H1 (cell line): ENCODE results near the gene SYP. TPM values are rescaled to one million over a fixed set of nuclear protein-coding genes. Genes with fewer than 3 reads are reported as not detected.

Source experiments
- CTCF ChIA-PET: fragments of 300-600 bp; sonication (Branson Sonifier 250); formaldehyde crosslinking; loops from one replicate; lab custom pipeline; 2021; ENCODE audit not compliant: partially characterized antibody; lab: Charles Lee
- POLR2A ChIA-PET: fragments of 300-600 bp; sonication (Branson Sonifier 250); formaldehyde crosslinking; loops from one replicate; lab custom pipeline; 2021; ENCODE audit warnings: inconsistent platforms; ENCODE audit not compliant: partially characterized antibody; lab: Charles Lee
- DNase-seq, 2 experiments: peaks; one replicate each; pipeline versions ENCODE4 v3.0.0 to v3.0.0-alpha.2; 2010 to 2022; ENCODE audit warnings: low spot score in 2 of 2, low read depth in 1 of 2, mixed read lengths in 1 of 2
- FAIRE-seq: peaks from 2 replicates; lab custom pipeline; 2011; peaks lifted over from hg19 to GRCh38; lab: Jason Lieb, UNC
- H2AFZ ChIP-seq: 2 replicates; pipeline ENCODE4 v1.8.1; 2012; ENCODE audit warnings: low read length, inconsistent platforms
- H2AK5ac ChIP-seq: 2 replicates; pipeline ENCODE4 v1.6.1; 2013; ENCODE audit warnings: low read depth, low read length
- H2BK120ac ChIP-seq: replicated peaks from 2 replicates; pipeline ENCODE3; 2013; ENCODE audit warnings: low read depth, low read length, inconsistent platforms
- H2BK12ac ChIP-seq: 2 replicates; pipeline ENCODE4 v1.6.1; 2013; ENCODE audit warnings: low read depth, low read length
- H2BK15ac ChIP-seq: 2 replicates; pipeline ENCODE4 v1.6.1; 2013; ENCODE audit warnings: low read length
- H2BK20ac ChIP-seq: 2 replicates; pipeline ENCODE4 v1.6.1; 2013; ENCODE audit warnings: low read length
- H2BK5ac ChIP-seq: 2 replicates; pipeline ENCODE4 v1.6.1; 2013; ENCODE audit warnings: low read depth, low read length
- H3K14ac ChIP-seq: 2 replicates; pipeline ENCODE4 v1.6.1; 2013; ENCODE audit warnings: inconsistent platforms; ENCODE audit not compliant: insufficient read length
- H3K18ac ChIP-seq: 2 replicates; pipeline ENCODE4 v1.6.1; 2013; ENCODE audit warnings: low read length; ENCODE audit errors: extremely low read depth
- H3K23ac ChIP-seq: 2 replicates; pipeline ENCODE4 v1.6.1; 2013; ENCODE audit warnings: inconsistent platforms; ENCODE audit not compliant: insufficient read length
- H3K23me2 ChIP-seq: 2 replicates; pipeline ENCODE4 v1.6.1; 2013; ENCODE audit warnings: low read depth, low read length
- H3K27ac ChIP-seq: 2 replicates; pipeline ENCODE4 v1.6.1; 2011; ENCODE audit warnings: low read depth, low read length, inconsistent platforms
- H3K27me3 ChIP-seq, 4 experiments: replicated peaks in 1 of 4; 1 replicate in 1 of 4; 2 replicates in 3 of 4; pipeline versions ENCODE4 v1.6.1 to v1.8.1; 2011 to 2013; ENCODE audit warnings: low read length in 3 of 4, mild to moderate bottlenecking in 3 of 4, inconsistent platforms in 2 of 4, mixed read lengths in 2 of 4, moderate library complexity in 1 of 4; ENCODE audit not compliant: control insufficient read depth in 3 of 4, insufficient read depth in 3 of 4; ENCODE audit errors: extremely low read depth in 1 of 4
- H3K36me3 ChIP-seq, 4 experiments: 2 replicates each; pipeline versions ENCODE4 v1.6.1 to v1.8.1; 2011 to 2013; ENCODE audit warnings: mild to moderate bottlenecking in 4 of 4, low read length in 3 of 4, moderate library complexity in 2 of 4, control low read depth in 1 of 4, inconsistent platforms in 1 of 4; ENCODE audit not compliant: insufficient read depth in 4 of 4, control insufficient read depth in 2 of 4
- H3K4ac ChIP-seq: replicated peaks from 2 replicates; pipeline ENCODE3; 2013; ENCODE audit warnings: low read length, low read depth, mixed read lengths, inconsistent platforms; ENCODE audit not compliant: insufficient read length
- H3K4me1 ChIP-seq, 4 experiments: replicated peaks in 1 of 4; 1 replicate in 1 of 4; 2 replicates in 3 of 4; pipeline versions ENCODE4 v1.6.1 to v1.8.1; 2011 to 2013; ENCODE audit warnings: low read length in 3 of 4, inconsistent platforms in 2 of 4, mixed read lengths in 1 of 4; ENCODE audit not compliant: insufficient read depth in 4 of 4, control insufficient read depth in 3 of 4
- H3K4me2 ChIP-seq, 2 experiments: 2 replicates each; pipeline versions ENCODE4 v1.6.1 to v1.8.1; 2011 to 2013; ENCODE audit warnings: low read depth in 2 of 2, low read length in 2 of 2, control low read depth in 1 of 2, inconsistent platforms in 1 of 2, mild to moderate bottlenecking in 1 of 2; ENCODE audit not compliant: insufficient read depth in 1 of 2
- H3K4me3 ChIP-seq, 4 experiments: fragments of 200-600, 300-600 bp in 1 of 4; sonication (generic), shearing (Covaris generic), sonication (Bioruptor Twin) in 1 of 4; 2 replicates each; pipeline versions ENCODE4 v1.5.1 to v1.8.1; 2011 to 2016; ENCODE audit warnings: low read length in 4 of 4, low read depth in 3 of 4, control low read depth in 2 of 4, inconsistent platforms in 2 of 4, mild to moderate bottlenecking in 2 of 4, mixed read lengths in 1 of 4, moderate library complexity in 1 of 4; ENCODE audit not compliant: insufficient read depth in 2 of 4; ENCODE audit errors: extremely low read depth in 1 of 4
- H3K56ac ChIP-seq: replicated peaks from 2 replicates; pipeline ENCODE3; 2013; ENCODE audit warnings: low read depth, mild to moderate bottlenecking, mixed read lengths, low read length, inconsistent platforms; ENCODE audit not compliant: insufficient read length
- H3K79me1 ChIP-seq: 2 replicates; pipeline ENCODE4 v1.6.1; 2013; ENCODE audit warnings: low read depth, low read length, control low read depth
- H3K79me2 ChIP-seq, 2 experiments: 2 replicates each; pipeline versions ENCODE4 v1.6.1 to v1.8.1; 2012 to 2013; ENCODE audit warnings: low read length in 2 of 2, mild to moderate bottlenecking in 2 of 2, inconsistent platforms in 1 of 2; ENCODE audit not compliant: insufficient read depth in 2 of 2, control insufficient read depth in 1 of 2
- H3K9ac ChIP-seq, 4 experiments: replicated peaks in 1 of 4; 1 replicate in 1 of 4; 2 replicates in 3 of 4; pipeline versions ENCODE4 v1.6.1 to v1.8.1; 2011 to 2013; ENCODE audit warnings: low read depth in 3 of 4, low read length in 3 of 4, control low read depth in 2 of 4, mild to moderate bottlenecking in 2 of 4, moderate library complexity in 2 of 4, inconsistent platforms in 1 of 4; ENCODE audit errors: extremely low read depth in 1 of 4
- H3K9me3 ChIP-seq, 2 experiments: 2 replicates each; pipeline versions ENCODE4 v1.6.1 to v1.8.1; 2012 to 2013; ENCODE audit warnings: mild to moderate bottlenecking in 2 of 2, moderate library complexity in 2 of 2, control low read depth in 1 of 2, inconsistent platforms in 1 of 2, low read depth in 1 of 2, low read length in 1 of 2, mixed read lengths in 1 of 2; ENCODE audit not compliant: insufficient read depth in 2 of 2
- H4K20me1 ChIP-seq, 2 experiments: replicated peaks in 1 of 2; 2 replicates each; pipeline versions ENCODE3 to v1.8.1; 2011 to 2013; ENCODE audit warnings: inconsistent platforms in 2 of 2, low read length in 2 of 2, mild to moderate bottlenecking in 1 of 2; ENCODE audit not compliant: insufficient read depth in 2 of 2, control insufficient read depth in 1 of 2
- H4K5ac ChIP-seq: 2 replicates; pipeline ENCODE4 v1.6.1; 2013; ENCODE audit warnings: low read length, low read depth, mixed read lengths, inconsistent platforms; ENCODE audit not compliant: insufficient read length
- H4K8ac ChIP-seq: 2 replicates; pipeline ENCODE4 v1.8.0; 2013; ENCODE audit warnings: mild to moderate bottlenecking, moderate library complexity, low read length, inconsistent platforms; ENCODE audit not compliant: insufficient read depth; ENCODE audit errors: extremely low read depth
- H4K91ac ChIP-seq: replicated peaks from 2 replicates; pipeline ENCODE3; 2013; ENCODE audit warnings: low read length, mixed read lengths, inconsistent platforms; ENCODE audit not compliant: insufficient read length
- EZH2 ChIP-seq: fragments of 200-600 bp; sonication (generic); IDR thresholded peaks from 2 replicates; pipeline ENCODE4 v1.7.1; 2012; ENCODE audit warnings: low read depth, mild to moderate bottlenecking, moderate library complexity, low read length, inconsistent platforms; ENCODE audit not compliant: severe bottlenecking
- KDM4A ChIP-seq: IDR thresholded peaks from one replicate; pipeline ENCODE4 v1.7.1; 2012; ENCODE audit warnings: low read depth, mild to moderate bottlenecking, moderate library complexity, low read length, inconsistent platforms; ENCODE audit not compliant: severe bottlenecking
- PHF8 ChIP-seq: fragments of 200-600 bp; sonication (generic); conservative IDR thresholded peaks from 2 replicates; pipeline ENCODE4 v1.7.1; 2012; ENCODE audit warnings: low read depth, mild to moderate bottlenecking, inconsistent platforms, low read length, moderate library complexity
- SP4 ChIP-seq: IDR thresholded peaks from 2 replicates; pipeline ENCODE4 v1.6.1; 2012; ENCODE audit warnings: low read length, inconsistent platforms
- SRF ChIP-seq: IDR thresholded peaks from 2 replicates; pipeline ENCODE4 v1.6.1; 2011; ENCODE audit warnings: mild to moderate bottlenecking, low read depth, low read length, moderate library complexity
- TAF1 ChIP-seq: IDR thresholded peaks from 2 replicates; pipeline ENCODE4 v1.6.1; 2011; ENCODE audit warnings: mild to moderate bottlenecking, low read depth, low read length
- WGBS, 2 experiments: shearing (Covaris generic) in 1 of 2; methylation state at CpG; one replicate each; pipeline versions ENCODE4 v1.1.6 to v1.1.7; 2013 to 2015; ENCODE audit warnings: low lambda C conversion rate in 2 of 2, mixed read lengths in 2 of 2, inconsistent platforms in 1 of 2, low coverage in 1 of 2, missing lambda C conversion rate in 1 of 2; ENCODE audit not compliant: insufficient replicate concordance in 2 of 2, insufficient coverage in 1 of 2, insufficient read length in 1 of 2; ENCODE audit errors: extremely low coverage in 1 of 2, missing lambda C conversion rate in 1 of 2; 5-methylcytosine and 5-hydroxymethylcytosine counted together
- polyA plus RNA-seq, 7 experiments: library from polyadenylated mRNA; depleted of rRNA in 3 of 7; stranded (reverse) in 5 of 7; unstranded in 2 of 7; fragments of >200 nt in 5 of 7; fragments of 200-250 nt in 2 of 7; gene quantifications; 1 replicate in 5 of 7; 2 replicates in 1 of 7; 4 replicates in 1 of 7; pipeline versions ENCODE4 v1.2.1 to v1.2.3, GENCODE V29; 2011 to 2013; ENCODE audit warnings: missing spikeins in 2 of 7, mixed read lengths in 2 of 7
- total RNA-seq: library from RNA; stranded (reverse); fragmentation: NEBNext Ultra II Directional; extraction: Animal tissue kit (Norgen Biotek cat#: 25700); gene quantifications from 2 replicates; pipeline ENCODE4 v1.2.1, GENCODE V29; 2021

SYP gene
- total and polyA plus RNA-seq, 2 of the 8 experiments (the other 6 are each of a cell fraction or from before 2014, with no cell fraction given) = 4.3 to 10.8 TPM

- CTCF ChIA-PET = interaction anchor here (0.6 to 3.6 kb wide), 9 partner anchors 12 to 540 kb away, joined by 3 to 22 read pairs (median 3); no protein-coding TSS in a partner anchor
- DNase-seq = peak in 1 of 2 experiments; percentile 51
- TF ChIP-seq SRF (peak; percentile 12; the same call in 1 of the 2 replicates), SP4 (no peak), KDM4A (peak; percentile 10), PHF8 (no peak), EZH2 (no peak), TAF1 (no peak)
- TF ChIP-seq, all 59 proteins: peak for 2
- no peak overlapping the region for H4K5ac ChIP-seq
- H2BK15ac ChIP-seq = no peak overlapping the region
- no peaks in the 10 kb centered on the region for H3K79me1 ChIP-seq
- no peak overlapping the region for H3K9ac ChIP-seq
- FAIRE-seq = peak; percentile 62
- no peak overlapping the region for H2BK120ac ChIP-seq
- H2BK5ac ChIP-seq = no peak overlapping the region
- H2BK20ac ChIP-seq = no peak overlapping the region
- no peaks in the 10 kb centered on the region for H3K79me2 ChIP-seq
- no peak overlapping the region for H3K4ac ChIP-seq
- H3K4me3 ChIP-seq = peak overlapping the region; percentile 45 to 77 (median 48); a peak in 7 of 8 replicates
- no peak overlapping the region for H3K27ac ChIP-seq
- no peak overlapping the region for H4K91ac ChIP-seq
- no peak overlapping the region for H3K18ac ChIP-seq
- H3K23me2 ChIP-seq = peaks cover 2% of the 10 kb centered on the region; the same call in 1 of the 2 replicates
- no peak overlapping the region for H3K14ac ChIP-seq
- peaks cover 0 to 4% (median under 1%) of the 10 kb centered on the region in 4 experiments; a peak in 3 of 7 replicates for H3K4me1 ChIP-seq
- H3K56ac ChIP-seq = no peak overlapping the region
- peak overlapping the region; percentile 74 to 87 for H3K4me2 ChIP-seq
- H3K9me3 ChIP-seq = no peaks in the 10 kb centered on the region
- no peak overlapping the region; the same call in 1 of the 2 replicates for H2AFZ ChIP-seq
- no peak overlapping the region for H2AK5ac ChIP-seq
- no peak overlapping the region for H3K23ac ChIP-seq
- H4K20me1 ChIP-seq = no peaks in the 10 kb centered on the region
- POLR2A ChIA-PET = interaction anchor here (1.1 to 2.0 kb wide), 2 partner anchors 11 kb away, joined by 5 to 6 read pairs; no protein-coding TSS in a partner anchor
- no peaks in the 10 kb centered on the region for H3K36me3 ChIP-seq
- peaks cover 1 to 6% (median 3%) of the 10 kb centered on the region in 4 experiments; a peak in 4 of 7 replicates for H3K27me3 ChIP-seq
- H4K8ac ChIP-seq = no peak overlapping the region
- H2BK12ac ChIP-seq = no peak overlapping the region
- 2% methylated on average over 11 of the region's 18 CpGs; no CpG with 5 or more reads in 1 of the 2 experiments for WGBS, 2 experiments
These were observed 44.6 kb downstream of the SYP start for GRCh38 chrX:49155243-49155899.
